ENCODE results near the gene CAPZB. TPM values are rescaled to one million over a fixed set of nuclear protein-coding genes. Genes with fewer than 3 reads are reported as not detected.
"Not testable (repeated sequence)": the region's sequence is repeated elsewhere in the genome, so short reads cannot be mapped to it uniquely, and the experiment has no call there.

Gene CAPZB
- polyA plus RNA-seq, 2 of the 4 experiments (the other 2 are of a cell fraction) = 133 to 296 TPM

GRCh38 chr1:19505693-19506457 is 20.5 kb upstream of the CAPZB start:
- peak overlapping the region in 1 of 2 experiments; percentile 16; a peak in 1 of 6 replicates for H3K27ac ChIP-seq
- H3K4me3 ChIP-seq = no peak overlapping the region
- WGBS (ENCODE audit: missing lambda C conversion rate) = 59% methylated on average over 11 of the region's 11 CpGs
- ATAC-seq = no peak
- H3K4me2 ChIP-seq = peak overlapping the region; percentile 53
- ChIA-PET CTCF (no interaction called here), POLR2A (no interaction called here)
- no peaks in the 10 kb centered on the region for H3K9me3 ChIP-seq
- H3K4me1 ChIP-seq = peaks cover 13% of the 10 kb centered on the region; the same call in 2 of the 3 replicates
- FAIRE-seq = no peak
- TF ChIP-seq RNF2 (IDR thresholded peaks at IDR 0.05; ENCODE audit: borderline replicate concordance, low read depth) = no peak
- TF ChIP-seq BHLHE40 (IDR thresholded peaks at IDR 0.05; ENCODE audit: low read depth, low read length) = no peak
- TF ChIP-seq HEYL (CRISPR knock-in tag; IDR thresholded peaks at IDR 0.05) = no peak
- TF ChIP-seq RCOR1 (IDR thresholded peaks at IDR 0.05; ENCODE audit: low read depth, low read length) = no peak
- no peak for TF ChIP-seq CHD4 (IDR thresholded peaks at IDR 0.05; ENCODE audit: borderline replicate concordance)
- no peak for TF ChIP-seq USF2 (IDR thresholded peaks at IDR 0.05)
- TF ChIP-seq HDAC2 (IDR thresholded peaks at IDR 0.05) = no peak
- TF ChIP-seq EHF (CRISPR knock-in tag; IDR thresholded peaks at IDR 0.05) = no peak
- TF ChIP-seq EHMT2 (IDR thresholded peaks at IDR 0.05; ENCODE audit: low read depth) = no peak
- TF ChIP-seq CBX8 (IDR thresholded peaks at IDR 0.05) = no peak
- no peak for DNase-seq (ENCODE audit: low read depth in 1 of 2, low spot score in 1 of 2)

GRCh38 chr1:19504796-19505692 is 19.7 kb upstream of the CAPZB start:
- 34% methylated on average over 6 of the region's 6 CpGs for WGBS (ENCODE audit: missing lambda C conversion rate)
- TF ChIP-seq CEBPB (IDR thresholded peaks at IDR 0.05) = peak; percentile 27 to 54; a peak in 2 of 4 replicates
- 0 out of 3 replicates have a peak, but pooled peaks have one; percentile 50 for TF ChIP-seq BCL3 (IDR thresholded peaks at IDR 0.05)
- peak; percentile 78 for TF ChIP-seq GATA3 (IDR thresholded peaks at IDR 0.05; ENCODE audit: borderline replicate concordance)
- no peak for TF ChIP-seq HOXB13 (CRISPR knock-in tag; IDR thresholded peaks at IDR 0.05; ENCODE audit: low read depth)
- TF ChIP-seq JUNB (IDR thresholded peaks at IDR 0.05) = peak; percentile 43; the same call in 1 of the 2 replicates
- no peaks in the 10 kb centered on the region for H3K9me3 ChIP-seq
- H3K4me1 ChIP-seq = peaks cover 13% of the 10 kb centered on the region; the same call in 2 of the 3 replicates
- CTCF ChIA-PET = interaction anchor here (0.6 to 0.8 kb wide), 2 partner anchors 10 to 15 kb away, joined by 3 to 4 read pairs; no protein-coding TSS in a partner anchor
- POLR2A ChIA-PET = no interaction called here
- peak in 1 of 2 experiments; percentile 78 for DNase-seq (ENCODE audit: low read depth in 1 of 2, low spot score in 1 of 2)
- H3K4me3 ChIP-seq = no peak overlapping the region
- ATAC-seq = peak; percentile 85 to 90
- peak overlapping the region in 1 of 2 experiments; percentile 16; a peak in 1 of 6 replicates for H3K27ac ChIP-seq
- no peak for FAIRE-seq
- peak overlapping the region; percentile 53 for H3K4me2 ChIP-seq

- CTCF ChIA-PET = interaction anchor here (1.1 kb wide), 1 partner anchor 160 kb away, joined by 3 read pairs; no protein-coding TSS in a partner anchor
- 72% methylated on average over 6 of the region's 6 CpGs for WGBS (ENCODE audit: missing lambda C conversion rate)
- H3K9me3 ChIP-seq; H3K27ac ChIP-seq; H3K4me3 ChIP-seq; POLR2A ChIA-PET; H3K4me2 ChIP-seq; DNase-seq (ENCODE audit: low read depth in 1 of 2, low spot score in 1 of 2); ATAC-seq; FAIRE-seq: not testable (repeated sequence)
- peaks cover 13% of the 10 kb centered on the region; the same call in 2 of the 3 replicates for H3K4me1 ChIP-seq
Measured at GRCh38 chr1:19502284-19502683, 16.9 kb upstream of the CAPZB start.

- DNase-seq (ENCODE audit: low read depth in 1 of 2, low spot score in 1 of 2); H3K27ac ChIP-seq; ATAC-seq; POLR2A ChIA-PET; H3K9me3 ChIP-seq; H3K4me1 ChIP-seq; H3K4me3 ChIP-seq; FAIRE-seq; H3K4me2 ChIP-seq: not testable (repeated sequence)
- 22% methylated on average over 2 of the region's 2 CpGs for WGBS (ENCODE audit: missing lambda C conversion rate)
- CTCF ChIA-PET = interaction anchor here (0.7 kb wide), 2 partner anchors 12 to 43 kb away, joined by 3 to 4 read pairs; no protein-coding TSS in a partner anchor
Measured at GRCh38 chr1:19499887-19500286, 14.5 kb upstream of the CAPZB start.

GRCh38 chr1:19497443-19497842 is 12.1 kb upstream of the CAPZB start:
- ATAC-seq; FAIRE-seq; H3K4me2 ChIP-seq; H3K9me3 ChIP-seq; POLR2A ChIA-PET; H3K4me1 ChIP-seq; H3K27ac ChIP-seq; DNase-seq (ENCODE audit: low read depth in 1 of 2, low spot score in 1 of 2); H3K4me3 ChIP-seq: not testable (repeated sequence)
- CTCF ChIA-PET = interaction anchor here (3.0 kb wide), 1 partner anchor 10 kb away, joined by 11 read pairs; no protein-coding TSS in a partner anchor
- whole genome bisulfite sequencing (ENCODE audit: missing lambda C conversion rate) = 67% methylated on average over 3 of the region's 4 CpGs

All from A549 (cell line).